Stimulated activated CD8-positive, alpha-beta memory T cell treated with anti-CD3 and anti-CD28 coated beads, Interleukin-15, amount 100 ng/mL, for 1 hour (primary cell): ENCODE results near the gene RPTOR.
"Not testable (repeated sequence)": the region's sequence is repeated elsewhere in the genome, so short reads cannot be mapped to it uniquely, and the experiment has no call there.

Experiments
- DNase-seq: peaks from one replicate; pipeline ENCODE4 v3.0.0-alpha.2; 2020; ENCODE audit warnings: low read depth

The RPTOR gene

GRCh38 chr17:80746262-80746935 lies 201.8 kb downstream of the RPTOR start:
- DNase-seq = no peak

GRCh38 chr17:80747469-80747868 lies 202.8 kb downstream of the RPTOR start:
- no peak for DNase-seq

- DNase-seq = no peak
These were observed 205.0 kb downstream of the RPTOR start for GRCh38 chr17:80749611-80750010.

- no peak for DNase-seq
These were observed 205.6 kb downstream of the RPTOR start for GRCh38 chr17:80750263-80750662.

- no peak for DNase-seq
These were observed 206.7 kb downstream of the RPTOR start for GRCh38 chr17:80751070-80751945.

GRCh38 chr17:80751946-80752581 lies 207.4 kb downstream of the RPTOR start:
- DNase-seq = no peak

GRCh38 chr17:80753685-80754345 lies 209.2 kb downstream of the RPTOR start:
- DNase-seq = no peak

- DNase-seq = no peak
These were observed 210.2 kb downstream of the RPTOR start for GRCh38 chr17:80754846-80755245.

GRCh38 chr17:80755650-80756405 lies 211.2 kb downstream of the RPTOR start:
- DNase-seq = no peak

- no peak for DNase-seq
These were observed 214.1 kb downstream of the RPTOR start for GRCh38 chr17:80758481-80759376.

- DNase-seq = no peak
These were observed 214.7 kb downstream of the RPTOR start for GRCh38 chr17:80759377-80759673.

- DNase-seq = no peak
These were observed 215.9 kb downstream of the RPTOR start for GRCh38 chr17:80760511-80760911.

- peak; percentile 40 for DNase-seq
These were observed 216.7 kb downstream of the RPTOR start for GRCh38 chr17:80761110-80761871.

GRCh38 chr17:80762076-80762475 lies 217.4 kb downstream of the RPTOR start:
- no peak for DNase-seq

- no peak for DNase-seq
These were observed 218.7 kb downstream of the RPTOR start for GRCh38 chr17:80763293-80763867.

GRCh38 chr17:80764627-80765145 lies 220.0 kb downstream of the RPTOR start:
- DNase-seq = not testable (repeated sequence)

- DNase-seq = no peak
These were observed 220.8 kb downstream of the RPTOR start for GRCh38 chr17:80765241-80765961.

GRCh38 chr17:80766290-80766855 lies 221.7 kb downstream of the RPTOR start:
- no peak for DNase-seq
